GM21447 (cell line): ENCODE measurements around the gene OTOG.
A peak's percentile ranks its signal among the peaks of the same experiment; 100 is the strongest.

Experiments
- ATAC-seq: cut with Tn5 transposase; IDR thresholded peaks from one replicate; pipeline ENCODE4 v1.9.1; 2021; ENCODE audit not compliant: unreplicated experiment

Gene OTOG

GRCh38 chr11:17517186-17517585 is 29.9 kb upstream of the OTOG start:
- no peak for ATAC-seq

- ATAC-seq = no peak
These were observed 28.7 kb upstream of the OTOG start for GRCh38 chr11:17518366-17518765.

GRCh38 chr11:17519061-17519885 is 27.8 kb upstream of the OTOG start:
- ATAC-seq = no peak

GRCh38 chr11:17521106-17521900 is 25.8 kb upstream of the OTOG start:
- no peak for ATAC-seq

- no peak for ATAC-seq
These were observed 24.4 kb upstream of the OTOG start for GRCh38 chr11:17522655-17523054.

GRCh38 chr11:17524221-17524620 is 22.8 kb upstream of the OTOG start:
- no peak for ATAC-seq

- no peak for ATAC-seq
These were observed 21.5 kb upstream of the OTOG start for GRCh38 chr11:17525570-17525969.

- ATAC-seq = no peak
These were observed 20.7 kb upstream of the OTOG start for GRCh38 chr11:17526326-17526725.

GRCh38 chr11:17526931-17527627 is 20.0 kb upstream of the OTOG start:
- ATAC-seq = no peak

- ATAC-seq = no peak
These were observed 19.4 kb upstream of the OTOG start for GRCh38 chr11:17527628-17527995.

- peak; percentile 67 for ATAC-seq
These were observed 18.8 kb upstream of the OTOG start for GRCh38 chr11:17528181-17528691.

- ATAC-seq = no peak
These were observed 17.9 kb upstream of the OTOG start for GRCh38 chr11:17528906-17529843.

GRCh38 chr11:17529844-17530185 is 17.2 kb upstream of the OTOG start:
- ATAC-seq = no peak

GRCh38 chr11:17531071-17531600 is 15.9 kb upstream of the OTOG start:
- ATAC-seq = no peak

GRCh38 chr11:17531636-17532113 is 15.4 kb upstream of the OTOG start:
- ATAC-seq = no peak

- ATAC-seq = no peak
These were observed 14.3 kb upstream of the OTOG start for GRCh38 chr11:17532784-17533183.

GRCh38 chr11:17533341-17533740 is 13.7 kb upstream of the OTOG start:
- ATAC-seq = no peak

GRCh38 chr11:17533778-17534415 is 13.2 kb upstream of the OTOG start:
- ATAC-seq = no peak

- no peak for ATAC-seq
These were observed 11.6 kb upstream of the OTOG start for GRCh38 chr11:17535488-17535887.

GRCh38 chr11:17537261-17537660 is 9.8 kb upstream of the OTOG start:
- no peak for ATAC-seq
